CD4-positive, CD25-positive, alpha-beta regulatory T cell (primary cell): ENCODE results near the gene SEMG2. TPM values are rescaled to one million over a fixed set of nuclear protein-coding genes. Genes with fewer than 3 reads are reported as not detected.

ENCODE experiments used
- ATAC-seq, 2 donors: fragments of 150-1000 bp; cut with Tn5 transposase; one replicate each; pipeline ENCODE4 v1.10.0; 2021; ENCODE audit warnings: low read depth in 2 of 2, moderate number of reproducible peaks in 2 of 2, moderate library complexity in 1 of 2
- DNase-seq, 3 donors: peaks; one replicate each; pipeline versions ENCODE4 v3.0.0 to v3.0.0-alpha.2; 2012 to 2022; ENCODE audit warnings: mixed read lengths in 1 of 3
- H3K27ac ChIP-seq: one replicate; pipeline ENCODE4 v1.7.0; 2013; ENCODE audit warnings: mild to moderate bottlenecking, low read length; ENCODE audit not compliant: insufficient read depth, poor library complexity, severe bottlenecking
- H3K27me3 ChIP-seq: one replicate; pipeline ENCODE4 v1.7.0; 2013; ENCODE audit warnings: low read length; ENCODE audit not compliant: control insufficient read depth, insufficient read depth
- H3K36me3 ChIP-seq: one replicate; pipeline ENCODE4 v1.7.0; 2013; ENCODE audit warnings: mild to moderate bottlenecking, low read length, moderate library complexity; ENCODE audit not compliant: control insufficient read depth, insufficient read depth
- H3K4me1 ChIP-seq: 2 replicates; pipeline ENCODE4 v1.7.0; 2013; ENCODE audit warnings: mild to moderate bottlenecking, low read length; ENCODE audit not compliant: insufficient read depth, control insufficient read depth, poor library complexity, severe bottlenecking
- H3K4me3 ChIP-seq: one replicate; pipeline ENCODE4 v1.7.0; 2013; ENCODE audit warnings: low read depth, mild to moderate bottlenecking, low read length, moderate library complexity
- H3K9me3 ChIP-seq, 2 experiments: 1 replicate in 1 of 2; 2 replicates in 1 of 2; pipeline ENCODE4 v1.7.0; 2013; ENCODE audit warnings: low read length in 2 of 2, mild to moderate bottlenecking in 1 of 2, moderate library complexity in 1 of 2; ENCODE audit not compliant: control insufficient read depth in 2 of 2
- H3K27ac Mint-ChIP-seq, 3 donors: one replicate each; pipeline ENCODE4 v1.8.0; 2020 to 2022; ENCODE audit warnings: mild to moderate bottlenecking in 3 of 3, mixed read lengths in 3 of 3, moderate library complexity in 2 of 3
- H3K27me3 Mint-ChIP-seq: one replicate; pipeline ENCODE4 v1.8.0; 2022; ENCODE audit warnings: mild to moderate bottlenecking, mixed read lengths
- H3K36me3 Mint-ChIP-seq: one replicate; pipeline ENCODE4 v1.8.0; 2020; ENCODE audit warnings: mixed read lengths
- H3K4me1 Mint-ChIP-seq, 4 donors: one replicate each; pipeline ENCODE4 v1.8.0; 2020 to 2022; ENCODE audit warnings: mixed read lengths in 4 of 4, mild to moderate bottlenecking in 1 of 4
- H3K4me3 Mint-ChIP-seq, 4 donors: one replicate each; pipeline ENCODE4 v1.8.0; 2020 to 2022; ENCODE audit warnings: mild to moderate bottlenecking in 4 of 4, mixed read lengths in 4 of 4, moderate library complexity in 3 of 4
- H3K9me3 Mint-ChIP-seq, 7 donors: one replicate each; pipeline ENCODE4 v1.8.0; 2020 to 2022; ENCODE audit warnings: mixed read lengths in 7 of 7, mild to moderate bottlenecking in 3 of 7, moderate library complexity in 2 of 7
- polyA plus RNA-seq, 4 donors: library from polyadenylated mRNA; unstranded; fragments of 300-500 nt; fragmentation: Illumina TruSeq; gene quantifications; one replicate each; pipeline ENCODE4 v1.2.3, GENCODE V29; 2021
- total RNA-seq: library from RNA; stranded (reverse); gene quantifications from one replicate; pipeline ENCODE4 v1.2.3, GENCODE V29; 2022

The SEMG2 gene
- total and polyA plus RNA-seq, 5 donors from 2014 or later = not detected

DNA sequence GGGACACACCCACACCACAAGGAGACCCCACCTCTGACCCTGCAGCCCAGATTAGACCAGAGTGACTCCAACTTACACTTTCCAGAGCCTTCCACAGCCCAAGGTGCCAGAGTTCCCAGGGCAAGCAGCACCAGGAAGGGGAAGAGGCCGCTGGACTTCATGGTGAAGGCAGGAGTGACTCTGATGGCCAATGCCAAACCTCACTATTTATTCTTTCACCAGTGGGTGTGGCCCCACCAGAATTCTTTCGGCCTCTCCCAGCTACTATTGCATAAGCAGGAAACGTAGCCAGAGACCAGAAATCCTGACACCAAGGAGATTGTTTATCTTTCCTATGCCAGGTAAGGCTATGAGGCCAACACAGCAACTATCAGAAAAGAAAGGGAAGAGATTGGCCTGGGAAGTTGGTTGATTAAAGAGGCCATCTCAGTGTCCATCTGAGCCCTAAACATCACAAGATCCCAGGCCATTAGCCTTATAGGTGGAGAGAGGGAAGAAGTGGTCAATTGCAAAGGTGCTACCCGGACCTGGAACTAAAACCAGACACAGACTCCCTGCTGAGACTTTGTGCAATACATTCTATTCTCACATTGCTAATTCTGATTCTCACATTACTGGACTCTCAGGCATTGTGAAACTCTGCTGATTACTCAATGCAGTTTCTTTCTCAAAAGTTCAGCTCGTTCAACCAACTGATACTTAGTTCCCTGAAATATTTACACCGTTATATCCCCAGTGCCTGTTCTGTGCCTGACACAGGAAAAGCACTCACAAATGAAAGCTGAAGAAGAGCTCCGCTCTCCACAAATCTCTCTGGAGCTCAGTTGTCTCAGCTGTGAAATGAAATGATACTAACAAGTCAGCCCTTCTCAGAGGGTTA is 33.5 kb downstream of the SEMG2 start, which contains the start of gene SLPI:
Gene SLPI, minus strand, starts transcription at position 182 of the 880 bp plus-strand sequence. Its CDS starts 21 bp downstream, at position 161.
- Mint-ChIP-seq H3K4me1 (no peaks in the 10 kb centered on the region), H3K9me3 (no peaks in the 10 kb centered on the region), H3K27ac (no peak within 1 kb of the TSS), H3K27me3 (peaks cover 47% of the 10 kb centered on the region), H3K36me3 (no peaks in the 10 kb centered on the region), H3K4me3 (no peak within 1 kb of the TSS)
- H3K36me3 ChIP-seq = no peaks in the 10 kb centered on the region
- no peaks in the 10 kb centered on the region for H3K4me1 ChIP-seq
- ATAC-seq = no peak
- no peak within 1 kb of the TSS for H3K27ac ChIP-seq
- no peak within 1 kb of the TSS for H3K4me3 ChIP-seq
- no peaks in the 10 kb centered on the region for H3K9me3 ChIP-seq
- no peak for DNase-seq
- peaks cover 3% of the 10 kb centered on the region for H3K27me3 ChIP-seq

GRCh38 chr20:45257161-45257560 is 36.0 kb downstream of the SEMG2 start:
- no peaks in the 10 kb centered on the region for H3K36me3 ChIP-seq
- DNase-seq (no peak), ATAC-seq (no peak)
- H3K9me3 Mint-ChIP-seq = no peaks in the 10 kb centered on the region
- peaks cover 12% of the 10 kb centered on the region for H3K27me3 ChIP-seq
- no peaks in the 10 kb centered on the region for H3K9me3 ChIP-seq
- H3K4me1 Mint-ChIP-seq = no peaks in the 10 kb centered on the region
- no peaks in the 10 kb centered on the region for H3K36me3 Mint-ChIP-seq
- no peak overlapping the region for H3K27ac ChIP-seq
- H3K27me3 Mint-ChIP-seq = peaks cover 29% of the 10 kb centered on the region
- no peak overlapping the region for H3K4me3 Mint-ChIP-seq
- H3K4me1 ChIP-seq = no peaks in the 10 kb centered on the region
- no peak overlapping the region for H3K4me3 ChIP-seq
- no peak overlapping the region for H3K27ac Mint-ChIP-seq

DNA sequence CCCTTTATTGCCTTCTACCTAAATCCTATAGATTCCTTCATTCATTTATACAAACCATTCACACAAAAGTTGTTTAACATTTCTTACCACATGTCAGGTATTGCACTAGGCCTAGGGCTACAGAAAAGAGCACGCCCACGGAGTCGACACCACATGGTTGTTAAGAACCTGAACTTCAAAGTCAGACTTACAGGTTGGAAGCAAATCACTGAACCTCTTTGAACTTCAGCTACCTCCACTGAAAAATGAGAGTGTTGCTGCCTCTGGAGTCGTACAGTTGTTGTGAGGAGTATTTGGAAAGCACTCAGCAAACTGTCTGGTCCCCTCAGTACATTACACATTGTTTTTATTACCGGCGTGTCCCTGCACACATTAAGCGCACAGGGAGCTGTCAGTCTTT is 36.5 kb downstream of the SEMG2 start:
- H3K4me3 ChIP-seq = no peak overlapping the region
- H3K36me3 ChIP-seq = no peaks in the 10 kb centered on the region
- H3K27ac ChIP-seq = no peak overlapping the region
- peaks cover 14% of the 10 kb centered on the region for H3K27me3 ChIP-seq
- H3K9me3 ChIP-seq = no peaks in the 10 kb centered on the region
- H3K36me3 Mint-ChIP-seq = no peaks in the 10 kb centered on the region
- no peak overlapping the region for H3K27ac Mint-ChIP-seq
- H3K9me3 Mint-ChIP-seq = no peaks in the 10 kb centered on the region
- peaks cover 31% of the 10 kb centered on the region for H3K27me3 Mint-ChIP-seq
- no peak for ATAC-seq
- no peaks in the 10 kb centered on the region for H3K4me1 Mint-ChIP-seq
- no peak for DNase-seq
- no peaks in the 10 kb centered on the region for H3K4me1 ChIP-seq
- H3K4me3 Mint-ChIP-seq = no peak overlapping the region

- ATAC-seq = no peak
- H3K4me3 ChIP-seq = no peak overlapping the region
- DNase-seq = no peak
- Mint-ChIP-seq H3K36me3 (no peaks in the 10 kb centered on the region), H3K4me1 (no peaks in the 10 kb centered on the region), H3K27ac (no peak overlapping the region), H3K9me3 (no peaks in the 10 kb centered on the region), H3K4me3 (no peak overlapping the region), H3K27me3 (peaks cover 31% of the 10 kb centered on the region)
- H3K4me1 ChIP-seq = no peaks in the 10 kb centered on the region
- no peak overlapping the region for H3K27ac ChIP-seq
- no peaks in the 10 kb centered on the region for H3K36me3 ChIP-seq
- H3K27me3 ChIP-seq = peaks cover 17% of the 10 kb centered on the region
- no peaks in the 10 kb centered on the region for H3K9me3 ChIP-seq
Observed at GRCh38 chr20:45258259-45258658, 37.1 kb downstream of the SEMG2 start.

- Histone ChIP-seq H3K27me3 (peaks cover 17% of the 10 kb centered on the region), H3K4me3 (no peak overlapping the region), H3K27ac (no peak overlapping the region), H3K36me3 (no peaks in the 10 kb centered on the region), H3K4me1 (no peaks in the 10 kb centered on the region), H3K9me3 (no peaks in the 10 kb centered on the region)
- ATAC-seq = no peak
- Mint-ChIP-seq H3K4me1 (no peaks in the 10 kb centered on the region), H3K27me3 (peaks cover 27% of the 10 kb centered on the region), H3K36me3 (no peaks in the 10 kb centered on the region), H3K9me3 (no peaks in the 10 kb centered on the region), H3K27ac (no peak overlapping the region), H3K4me3 (no peak overlapping the region)
- no peak for DNase-seq
Observed at GRCh38 chr20:45258664-45259063, 37.5 kb downstream of the SEMG2 start.

DNA sequence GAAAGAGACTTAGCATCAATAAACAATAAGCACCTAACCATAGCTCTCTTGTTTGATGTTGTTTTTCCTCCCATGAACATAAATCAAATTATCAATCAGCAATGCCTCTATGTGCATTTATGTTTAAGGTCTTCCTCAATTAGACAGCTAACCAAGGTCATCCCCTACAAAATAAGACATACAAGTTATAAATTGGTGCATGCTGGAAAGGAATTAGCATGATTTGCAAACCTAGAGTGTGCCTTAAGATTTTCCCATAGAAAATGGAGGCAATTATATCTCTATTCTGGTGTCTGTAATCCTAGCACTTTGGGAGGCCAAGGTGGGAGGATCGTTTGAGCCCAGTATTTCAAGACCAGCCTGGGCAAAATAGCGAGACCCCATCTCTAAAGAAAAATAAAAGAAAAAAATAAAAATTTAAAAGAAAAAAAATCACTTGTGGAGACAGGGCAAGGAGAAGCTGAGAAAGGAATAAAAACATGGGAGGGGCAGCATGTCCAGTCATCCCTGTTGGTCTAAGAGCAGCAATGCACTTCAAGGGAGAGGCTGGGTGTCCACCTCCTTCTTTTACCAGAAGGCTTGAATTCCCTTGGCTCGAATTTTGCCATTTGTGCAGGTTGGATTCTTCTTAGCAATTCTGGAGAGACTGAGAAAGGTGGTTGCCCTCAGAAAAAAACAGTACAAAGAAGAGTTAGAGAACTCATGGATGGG is 42.5 kb downstream of the SEMG2 start:
- H3K36me3 ChIP-seq = no peaks in the 10 kb centered on the region
- Mint-ChIP-seq H3K9me3 (peaks cover 0 to 1% (median 0%) of the 10 kb centered on the region in 7 donors), H3K36me3 (no peaks in the 10 kb centered on the region)

GRCh38 chr20:45266977-45267376 is 45.8 kb downstream of the SEMG2 start:
- Mint-ChIP-seq H3K4me1 (no peaks in the 10 kb centered on the region), H3K9me3 (peaks cover 0 to 1% (median 0%) of the 10 kb centered on the region in 7 donors), H3K4me3 (no peak overlapping the region), H3K36me3 (no peaks in the 10 kb centered on the region), H3K27ac (no peak overlapping the region), H3K27me3 (peaks cover 28% of the 10 kb centered on the region)
- DNase-seq (no peak), ATAC-seq (no peak)
- Histone ChIP-seq H3K27me3 (peaks cover 9% of the 10 kb centered on the region), H3K4me1 (no peaks in the 10 kb centered on the region), H3K9me3 (no peaks in the 10 kb centered on the region), H3K4me3 (no peak overlapping the region), H3K27ac (no peak overlapping the region), H3K36me3 (no peaks in the 10 kb centered on the region)

More for the DNA sequence above, 42.5 kb downstream of the SEMG2 start:
- no peak overlapping the region for H3K4me3 Mint-ChIP-seq
- ATAC-seq (no peak), DNase-seq (no peak)
- Histone ChIP-seq H3K4me3 (no peak overlapping the region), H3K27me3 (peaks cover 22% of the 10 kb centered on the region), H3K9me3 (no peaks in the 10 kb centered on the region), H3K27ac (no peak overlapping the region), H3K4me1 (no peaks in the 10 kb centered on the region)
- no peaks in the 10 kb centered on the region for H3K4me1 Mint-ChIP-seq
- peaks cover 15% of the 10 kb centered on the region for H3K27me3 Mint-ChIP-seq
- H3K27ac Mint-ChIP-seq = no peak overlapping the region
